HG03095 (cell line): ENCODE data around the gene CCDC85A.

Source experiments
- ATAC-seq: cut with Tn5 transposase; IDR thresholded peaks from one replicate; pipeline ENCODE4 v1.9.1; 2021; ENCODE audit warnings: moderate library complexity; ENCODE audit not compliant: unreplicated experiment

Gene CCDC85A

DNA sequence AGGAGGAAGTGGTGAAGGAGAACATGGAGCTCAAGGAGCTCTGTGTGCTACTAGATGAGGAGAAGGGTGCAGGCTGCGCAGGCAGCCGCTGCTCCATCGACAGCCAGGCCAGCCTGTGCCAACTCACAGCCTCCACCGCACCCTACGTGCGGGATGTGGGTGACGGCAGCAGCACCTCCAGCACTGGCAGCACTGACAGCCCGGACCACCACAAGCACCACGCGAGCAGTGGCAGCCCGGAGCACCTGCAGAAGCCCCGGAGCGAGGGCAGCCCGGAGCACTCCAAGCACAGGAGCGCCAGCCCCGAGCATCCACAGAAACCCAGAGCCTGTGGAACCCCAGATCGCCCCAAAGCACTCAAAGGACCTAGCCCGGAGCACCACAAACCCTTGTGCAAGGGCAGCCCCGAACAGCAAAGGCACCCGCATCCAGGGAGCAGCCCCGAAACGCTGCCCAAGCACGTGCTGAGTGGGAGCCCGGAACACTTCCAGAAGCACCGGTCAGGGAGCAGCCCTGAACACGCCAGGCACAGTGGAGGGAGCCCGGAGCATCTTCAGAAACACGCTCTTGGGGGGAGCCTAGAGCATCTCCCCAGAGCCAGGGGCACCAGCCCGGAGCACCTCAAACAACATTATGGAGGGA, 9.0 kb downstream of the CCDC85A start:
- no peak for ATAC-seq

DNA sequence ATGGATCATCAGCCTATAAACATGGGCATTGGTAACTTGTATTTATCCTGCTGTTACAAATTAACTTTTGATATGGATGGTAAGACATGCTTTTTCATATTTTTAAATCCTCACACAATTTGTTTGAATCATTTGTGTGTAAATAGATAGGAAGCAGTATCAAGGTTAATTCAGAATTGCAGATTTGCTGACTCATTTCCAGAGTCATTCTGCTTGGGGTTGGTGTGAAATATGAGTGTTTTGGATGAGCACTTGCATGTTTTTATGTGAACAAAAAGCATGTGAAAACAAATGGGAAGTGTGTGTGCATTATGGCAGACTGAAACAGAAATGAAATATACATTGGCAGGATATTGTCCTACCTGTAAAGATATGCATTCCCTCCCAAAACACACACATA, 11.8 kb downstream of the CCDC85A start:
- no peak for ATAC-seq

GRCh38 chr2:56197816-56198215, 14.0 kb downstream of the CCDC85A start:
- ATAC-seq: no peak

GRCh38 chr2:56198936-56199335, 15.1 kb downstream of the CCDC85A start:
- no peak for ATAC-seq

DNA sequence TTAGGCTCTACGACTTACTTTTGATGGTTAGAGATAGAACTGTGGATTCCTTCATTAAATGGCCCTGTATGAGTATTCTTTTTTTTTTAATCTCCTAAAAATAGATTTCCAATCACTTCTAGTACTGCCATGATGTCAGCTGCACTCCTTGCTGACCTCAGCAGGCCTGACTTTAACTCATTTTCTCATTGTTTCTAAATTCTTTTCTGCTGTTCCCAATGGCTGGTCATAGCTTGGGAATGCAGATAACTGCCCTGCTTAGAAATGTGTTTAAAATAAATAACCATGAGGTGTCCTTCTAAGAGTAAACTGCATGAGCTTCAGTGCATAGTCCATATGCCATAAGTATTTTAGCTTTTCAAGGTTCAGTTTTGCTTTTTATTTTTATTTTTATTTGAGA, 15.7 kb downstream of the CCDC85A start:
- ATAC-seq: no peak

DNA sequence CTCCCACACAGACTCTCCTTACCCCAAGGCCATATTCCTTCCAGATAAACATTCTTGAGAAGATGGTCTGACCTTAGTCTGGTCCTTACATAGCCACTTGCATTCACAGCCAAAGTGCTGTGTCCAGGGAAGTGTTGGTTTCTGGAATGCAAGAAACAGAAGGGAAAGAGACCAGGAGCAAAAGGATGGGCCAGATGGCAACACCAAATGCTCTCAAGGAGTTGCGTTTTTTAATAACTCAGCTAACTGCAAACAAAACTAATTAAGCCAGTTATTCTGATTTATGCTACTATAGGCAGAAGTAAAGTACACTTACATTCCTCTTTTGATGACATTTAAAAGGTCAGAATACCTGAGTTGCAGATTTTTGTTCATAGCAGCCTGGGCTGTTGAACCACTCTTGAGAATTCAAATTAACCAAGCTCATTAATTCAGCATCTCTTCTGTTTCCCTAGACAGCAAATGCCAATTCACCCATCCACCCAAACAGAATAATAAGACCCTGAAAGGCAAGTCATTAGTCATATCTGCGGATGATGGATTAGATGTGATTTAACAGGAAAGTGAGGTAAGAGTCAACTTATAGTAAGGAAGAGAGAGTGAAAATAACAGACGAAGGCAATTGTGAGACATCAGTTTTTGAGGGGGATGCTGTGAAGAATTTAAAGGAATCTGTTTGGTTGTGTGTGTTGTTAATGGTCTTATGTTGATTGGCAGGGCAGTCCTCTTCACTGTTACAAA, 18.8 kb downstream of the CCDC85A start:
- no peak for ATAC-seq

- no peak for ATAC-seq
Measured at GRCh38 chr2:56204556-56204955, 20.8 kb downstream of the CCDC85A start.

DNA sequence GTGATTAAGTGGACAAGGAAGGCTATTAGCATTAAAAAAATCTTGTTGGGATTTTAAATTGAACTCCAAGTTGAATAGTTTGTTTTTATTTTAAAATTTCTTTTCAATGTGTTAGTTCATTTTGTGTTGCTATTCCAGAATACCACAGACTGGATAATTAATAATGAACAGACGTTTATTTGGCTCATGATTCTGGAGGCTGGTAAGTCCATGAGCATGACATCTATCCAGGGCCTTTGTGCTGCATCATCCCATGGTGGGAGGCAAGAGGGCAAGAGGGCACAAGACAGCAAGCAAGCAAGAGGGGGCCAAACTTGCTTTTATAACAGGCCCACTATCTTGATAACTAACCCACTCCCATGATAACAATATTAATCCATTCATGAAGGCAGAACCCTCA, 22.5 kb downstream of the CCDC85A start:
- no peak for ATAC-seq

DNA sequence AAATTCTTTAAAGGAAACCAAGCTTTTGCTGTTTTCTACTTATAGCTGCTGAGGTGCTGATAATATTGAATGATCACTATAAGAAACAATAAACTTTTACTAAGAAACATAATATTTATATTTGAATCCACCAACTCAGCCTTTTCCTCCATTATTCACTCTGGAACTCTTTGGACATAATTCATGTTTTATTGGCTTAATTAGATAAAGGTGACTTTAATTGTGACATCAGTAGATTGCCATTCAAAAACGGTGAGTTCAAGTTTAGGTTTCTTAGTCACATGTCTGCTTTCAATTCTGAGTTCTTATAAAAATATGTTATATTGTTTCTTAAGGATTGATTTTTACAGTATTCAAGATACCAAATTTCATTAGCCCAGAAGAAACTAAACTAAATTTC, 24.0 kb downstream of the CCDC85A start:
- ATAC-seq: no peak

- no peak for ATAC-seq
Measured at GRCh38 chr2:56208380-56208779, 24.6 kb downstream of the CCDC85A start.

- no peak for ATAC-seq
Measured at GRCh38 chr2:56209701-56210100, 25.9 kb downstream of the CCDC85A start.

DNA sequence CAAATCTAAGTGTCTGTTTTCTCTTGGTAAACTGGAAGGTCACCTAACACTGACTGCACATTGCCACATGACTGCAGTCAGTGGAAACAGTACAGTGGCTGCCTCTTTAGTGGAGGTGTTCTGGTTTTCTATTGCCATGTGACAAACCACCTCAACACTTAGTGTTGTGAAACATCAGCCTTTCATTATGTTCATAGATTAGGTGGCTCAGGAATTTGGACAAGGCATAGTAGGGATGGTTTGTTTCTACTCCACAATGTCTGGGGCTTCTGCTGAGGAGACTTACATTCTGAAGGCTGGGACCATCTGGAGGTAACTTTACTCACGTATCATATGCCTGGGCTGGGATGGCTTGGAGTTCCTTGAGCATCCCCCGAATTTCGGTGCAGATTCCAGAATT, 26.5 kb downstream of the CCDC85A start:
- ATAC-seq: no peak

DNA sequence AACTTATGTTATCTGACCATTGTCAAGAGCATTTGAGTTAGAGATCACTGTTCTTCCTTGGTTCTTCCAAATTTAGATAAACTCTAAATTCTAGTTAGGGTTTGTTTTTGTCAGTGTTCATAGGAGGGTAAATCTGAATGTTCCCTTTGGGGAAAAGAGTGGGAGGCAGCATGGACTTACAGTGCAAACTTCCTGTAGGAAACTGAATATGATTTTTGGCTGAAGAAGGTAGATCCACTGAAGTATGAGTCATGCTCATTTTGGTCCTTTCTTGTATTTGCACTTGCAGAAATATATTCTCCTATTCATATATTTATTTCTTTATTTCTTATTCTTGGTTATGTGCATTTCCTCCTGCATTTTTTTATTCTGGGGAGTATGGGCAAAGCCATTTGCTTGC, 27.3 kb downstream of the CCDC85A start:
- ATAC-seq: no peak

GRCh38 chr2:56215911-56216310, 32.1 kb downstream of the CCDC85A start:
- ATAC-seq: no peak

- ATAC-seq: no peak
Measured at GRCh38 chr2:56217106-56217505, 33.3 kb downstream of the CCDC85A start.

- ATAC-seq: no peak
Measured at GRCh38 chr2:56222481-56222880, 38.7 kb downstream of the CCDC85A start.

GRCh38 chr2:56224316-56224715, 40.5 kb downstream of the CCDC85A start:
- ATAC-seq: no peak

DNA sequence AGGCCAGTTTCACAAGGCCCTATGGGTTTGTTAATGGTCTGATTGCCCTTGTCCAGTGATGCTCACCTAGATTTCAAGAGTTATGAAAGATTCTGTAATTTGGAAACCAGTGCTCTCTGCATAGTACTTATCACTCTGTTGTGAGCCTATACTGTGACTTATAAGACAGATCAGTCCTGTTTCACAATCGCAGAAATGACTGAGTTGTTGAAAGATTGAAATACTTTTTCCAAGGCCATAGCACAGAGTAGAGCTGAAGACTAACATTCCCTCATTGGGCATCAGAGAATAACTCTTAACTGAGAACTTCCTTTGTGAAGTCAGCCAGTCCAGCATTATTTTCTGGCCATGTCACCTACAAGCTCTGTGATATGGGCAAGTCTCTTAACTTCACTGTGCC, 44.0 kb downstream of the CCDC85A start:
- ATAC-seq: no peak

GRCh38 chr2:56229397-56230060, 45.7 kb downstream of the CCDC85A start:
- ATAC-seq: no peak

DNA sequence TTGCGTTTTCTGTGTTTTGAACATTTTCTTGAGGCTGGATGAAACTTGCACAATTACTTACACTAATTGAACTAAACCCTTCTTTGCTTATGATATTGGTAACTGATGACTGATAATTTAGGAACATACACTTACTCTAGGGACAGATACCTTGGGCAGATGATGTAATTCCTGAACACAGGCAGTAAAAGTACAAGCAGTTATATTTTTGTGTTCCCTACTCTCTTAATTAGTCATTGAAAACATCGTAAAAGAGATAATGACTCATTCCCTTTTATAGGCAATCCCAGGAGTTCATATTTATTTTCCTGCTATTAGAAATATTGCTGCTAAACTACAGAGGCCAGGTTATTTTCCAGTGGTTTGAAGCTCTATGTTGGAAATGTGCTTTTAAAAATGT, 46.4 kb downstream of the CCDC85A start:
- ATAC-seq: no peak

GRCh38 chr2:56231361-56231760, 47.6 kb downstream of the CCDC85A start:
- no peak for ATAC-seq

DNA sequence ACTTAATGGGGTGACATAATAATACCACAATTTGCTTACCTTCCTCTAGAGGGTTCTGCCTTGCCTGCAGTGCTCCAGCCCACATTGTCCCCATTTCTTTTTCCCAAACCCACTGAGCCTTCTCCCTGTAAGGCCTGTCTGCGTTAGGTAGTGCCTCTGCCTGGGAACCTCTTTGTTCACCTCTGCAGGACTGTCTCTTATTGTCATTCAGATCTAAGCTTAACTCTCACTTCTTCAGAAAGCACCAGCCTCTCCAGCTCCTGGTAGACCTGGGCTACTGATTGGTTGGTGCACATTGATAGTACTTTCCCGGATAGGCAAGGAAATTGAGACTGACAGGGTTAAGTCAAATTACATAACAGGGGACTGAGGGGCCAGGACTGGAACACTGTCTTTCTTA, 49.1 kb downstream of the CCDC85A start:
- ATAC-seq: no peak
